ENCODE results near the gene IGFLR1.

DNA sequence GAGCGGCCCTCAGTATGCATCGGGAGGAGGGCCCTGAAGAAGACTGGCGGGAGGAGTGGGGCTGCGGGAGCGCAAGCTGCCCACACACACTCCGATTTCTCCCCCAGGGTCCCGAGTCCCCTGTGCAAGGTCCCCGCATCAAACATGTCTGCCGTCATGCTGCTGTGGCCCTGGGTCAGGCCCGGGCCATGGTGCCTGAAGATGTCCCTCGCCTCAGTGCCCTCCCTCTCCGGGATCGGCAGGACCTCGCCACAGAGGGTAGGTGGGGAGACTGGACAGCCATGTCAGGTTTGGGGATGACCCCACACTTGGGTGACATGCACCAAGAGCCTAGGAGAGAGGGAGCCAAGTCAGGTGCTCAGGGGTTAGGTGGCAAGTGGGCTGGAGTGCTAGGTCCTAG is 19.8 kb downstream of the IGFLR1 start:
- TF ChIP-seq YY1 (IDR thresholded peaks at IDR 0.05) = no peak
- TF ChIP-seq, protein P1, sequence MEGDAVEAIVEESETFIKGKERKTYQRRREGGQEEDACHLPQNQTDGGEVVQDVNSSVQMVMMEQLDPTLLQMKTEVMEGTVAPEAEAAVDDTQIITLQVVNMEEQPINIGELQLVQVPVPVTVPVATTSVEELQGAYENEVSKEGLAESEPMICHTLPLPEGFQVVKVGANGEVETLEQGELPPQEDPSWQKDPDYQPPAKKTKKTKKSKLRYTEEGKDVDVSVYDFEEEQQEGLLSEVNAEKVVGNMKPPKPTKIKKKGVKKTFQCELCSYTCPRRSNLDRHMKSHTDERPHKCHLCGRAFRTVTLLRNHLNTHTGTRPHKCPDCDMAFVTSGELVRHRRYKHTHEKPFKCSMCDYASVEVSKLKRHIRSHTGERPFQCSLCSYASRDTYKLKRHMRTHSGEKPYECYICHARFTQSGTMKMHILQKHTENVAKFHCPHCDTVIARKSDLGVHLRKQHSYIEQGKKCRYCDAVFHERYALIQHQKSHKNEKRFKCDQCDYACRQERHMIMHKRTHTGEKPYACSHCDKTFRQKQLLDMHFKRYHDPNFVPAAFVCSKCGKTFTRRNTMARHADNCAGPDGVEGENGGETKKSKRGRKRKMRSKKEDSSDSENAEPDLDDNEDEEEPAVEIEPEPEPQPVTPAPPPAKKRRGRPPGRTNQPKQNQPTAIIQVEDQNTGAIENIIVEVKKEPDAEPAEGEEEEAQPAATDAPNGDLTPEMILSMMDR (IDR thresholded peaks at IDR 0.05; ENCODE audit: low read depth, low read length, missing input control) = no peak
- TF ChIP-seq, protein P2, sequence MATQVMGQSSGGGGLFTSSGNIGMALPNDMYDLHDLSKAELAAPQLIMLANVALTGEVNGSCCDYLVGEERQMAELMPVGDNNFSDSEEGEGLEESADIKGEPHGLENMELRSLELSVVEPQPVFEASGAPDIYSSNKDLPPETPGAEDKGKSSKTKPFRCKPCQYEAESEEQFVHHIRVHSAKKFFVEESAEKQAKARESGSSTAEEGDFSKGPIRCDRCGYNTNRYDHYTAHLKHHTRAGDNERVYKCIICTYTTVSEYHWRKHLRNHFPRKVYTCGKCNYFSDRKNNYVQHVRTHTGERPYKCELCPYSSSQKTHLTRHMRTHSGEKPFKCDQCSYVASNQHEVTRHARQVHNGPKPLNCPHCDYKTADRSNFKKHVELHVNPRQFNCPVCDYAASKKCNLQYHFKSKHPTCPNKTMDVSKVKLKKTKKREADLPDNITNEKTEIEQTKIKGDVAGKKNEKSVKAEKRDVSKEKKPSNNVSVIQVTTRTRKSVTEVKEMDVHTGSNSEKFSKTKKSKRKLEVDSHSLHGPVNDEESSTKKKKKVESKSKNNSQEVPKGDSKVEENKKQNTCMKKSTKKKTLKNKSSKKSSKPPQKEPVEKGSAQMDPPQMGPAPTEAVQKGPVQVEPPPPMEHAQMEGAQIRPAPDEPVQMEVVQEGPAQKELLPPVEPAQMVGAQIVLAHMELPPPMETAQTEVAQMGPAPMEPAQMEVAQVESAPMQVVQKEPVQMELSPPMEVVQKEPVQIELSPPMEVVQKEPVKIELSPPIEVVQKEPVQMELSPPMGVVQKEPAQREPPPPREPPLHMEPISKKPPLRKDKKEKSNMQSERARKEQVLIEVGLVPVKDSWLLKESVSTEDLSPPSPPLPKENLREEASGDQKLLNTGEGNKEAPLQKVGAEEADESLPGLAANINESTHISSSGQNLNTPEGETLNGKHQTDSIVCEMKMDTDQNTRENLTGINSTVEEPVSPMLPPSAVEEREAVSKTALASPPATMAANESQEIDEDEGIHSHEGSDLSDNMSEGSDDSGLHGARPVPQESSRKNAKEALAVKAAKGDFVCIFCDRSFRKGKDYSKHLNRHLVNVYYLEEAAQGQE (IDR thresholded peaks at IDR 0.05) = no peak
- no peak for TF ChIP-seq JUND (IDR thresholded peaks at IDR 0.05)
- no peak for TF ChIP-seq GABPA (IDR thresholded peaks at IDR 0.05 in 1 of 2, conservative IDR thresholded peaks at IDR 0.05 in 1 of 2)

Data from liver (tissue), 3 donors.